GM18519 (cell line): ENCODE results near the gene SLC4A5.

Source experiments
- ATAC-seq: cut with Tn5 transposase; IDR thresholded peaks from one replicate; pipeline ENCODE4 v1.9.1; 2021; ENCODE audit warnings: mild to moderate bottlenecking, moderate library complexity; ENCODE audit not compliant: unreplicated experiment, low FRiP score

Gene SLC4A5

GRCh38 chr2:74281141-74281975 lies 61.9 kb downstream of the SLC4A5 start:
- ATAC-seq, result no peak

GRCh38 chr2:74278694-74279093 lies 64.5 kb downstream of the SLC4A5 start:
- ATAC-seq, result no peak

DNA sequence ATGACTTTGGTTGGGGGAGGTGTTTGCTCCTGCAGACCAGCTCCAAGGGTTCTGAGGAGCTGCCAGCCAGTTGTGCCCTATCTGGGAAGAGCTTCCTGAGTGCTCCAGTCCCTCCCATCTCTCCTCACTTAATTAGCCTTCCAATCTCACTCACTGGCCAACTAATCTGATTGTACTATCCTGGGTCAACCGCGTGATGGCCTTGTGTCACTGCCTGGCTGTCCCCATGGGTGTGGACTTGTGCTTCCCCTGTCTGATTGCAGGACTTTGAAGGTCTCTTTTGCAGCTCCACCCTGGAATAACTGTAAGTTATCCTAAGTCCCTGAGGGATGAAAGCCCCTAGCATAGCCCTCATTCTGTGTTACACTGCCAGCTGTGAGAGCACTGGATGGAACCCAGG lies 65.0 kb downstream of the SLC4A5 start:
- ATAC-seq, result no peak

GRCh38 chr2:74275228-74275627 lies 68.0 kb downstream of the SLC4A5 start:
- ATAC-seq, result no peak

DNA sequence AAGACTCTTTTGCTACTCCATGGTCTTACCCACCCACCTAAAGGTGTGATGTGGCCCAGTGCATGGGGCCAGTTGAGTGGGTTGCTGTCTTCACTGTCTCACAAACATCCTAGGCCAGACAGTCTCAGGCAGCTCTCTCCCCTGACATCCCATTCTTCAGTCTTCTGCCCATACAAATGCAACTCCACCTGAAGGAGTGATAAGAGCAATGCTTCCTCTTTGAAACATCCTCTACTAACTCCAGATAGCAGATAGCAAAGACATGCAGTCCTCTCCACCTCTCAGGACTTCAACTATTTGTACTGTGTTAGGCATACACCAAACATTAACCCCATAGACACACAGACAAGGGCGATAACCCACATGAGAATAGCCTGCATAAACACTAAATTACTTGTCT lies 73.5 kb downstream of the SLC4A5 start:
- no peak for ATAC-seq

GRCh38 chr2:74267068-74267467 lies 76.1 kb downstream of the SLC4A5 start:
- ATAC-seq, result no peak

DNA sequence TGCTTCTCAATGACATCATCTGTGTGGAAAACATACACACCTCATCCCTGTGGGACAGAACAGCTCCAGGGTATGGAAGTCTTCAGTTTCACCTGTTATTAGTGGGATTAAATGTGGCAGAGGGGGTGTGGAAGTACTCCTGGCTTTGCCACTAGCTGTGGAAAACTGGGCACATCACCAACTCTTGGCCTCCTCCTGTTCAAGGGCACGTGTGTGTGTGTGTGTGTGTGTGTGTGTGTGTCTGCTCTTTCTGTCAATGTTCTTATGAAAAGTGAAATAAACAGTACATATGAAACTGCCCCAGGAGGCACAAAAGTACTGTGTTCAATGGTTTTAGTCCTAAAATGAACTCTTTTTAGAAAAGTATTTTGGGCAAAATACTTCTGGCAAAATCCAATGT lies 78.9 kb downstream of the SLC4A5 start:
- no peak for ATAC-seq

DNA sequence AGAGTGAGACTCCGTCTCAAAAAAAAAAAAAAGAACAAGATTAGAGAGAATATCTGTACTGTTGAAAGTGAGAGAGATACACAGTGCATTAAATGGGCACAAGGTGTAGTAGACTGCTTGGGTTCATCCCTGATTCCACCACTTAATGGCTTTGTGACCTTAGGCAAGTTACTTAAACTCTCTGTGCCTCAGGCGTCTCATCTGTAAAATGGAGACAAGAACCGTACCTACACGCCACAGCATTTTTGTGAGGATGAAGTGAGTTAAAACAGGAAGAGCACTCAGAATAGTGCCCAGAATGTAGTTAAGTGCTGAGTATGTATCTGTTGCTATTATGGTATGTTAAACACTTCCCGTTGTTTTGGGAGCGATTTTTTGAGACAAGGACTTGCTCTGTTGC lies 80.5 kb downstream of the SLC4A5 start:
- no peak for ATAC-seq

DNA sequence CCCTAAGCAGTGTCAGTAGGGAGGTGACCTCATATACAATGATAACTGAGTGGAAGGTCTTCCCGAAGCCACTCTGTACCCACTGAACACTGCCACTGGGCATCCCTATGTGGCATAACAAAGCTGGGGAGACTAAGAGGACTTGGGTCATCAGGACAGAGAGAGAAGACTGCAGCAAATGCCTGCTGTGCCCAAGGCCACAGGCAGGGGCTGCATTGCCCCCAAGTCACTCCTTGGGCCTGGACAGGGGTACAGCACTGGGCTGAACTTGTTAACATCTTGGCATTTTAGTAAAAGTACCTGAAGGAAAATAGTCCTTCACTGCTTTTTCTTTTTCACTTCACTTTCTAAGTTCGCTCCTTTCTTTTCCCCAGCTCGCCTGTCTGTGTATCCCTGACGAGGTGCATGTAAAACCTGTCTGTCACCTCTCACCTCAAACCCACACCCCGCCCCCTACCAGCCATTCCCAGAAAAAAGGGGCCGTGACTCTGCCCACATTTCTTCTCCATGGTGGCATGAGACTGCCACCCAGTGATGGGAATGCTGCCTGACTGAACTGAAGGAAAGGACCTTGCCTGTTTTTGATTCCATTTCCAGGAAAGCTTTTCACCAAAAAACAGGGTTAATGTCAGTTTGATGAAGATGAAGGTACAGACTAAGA lies 81.9 kb downstream of the SLC4A5 start:
- no peak for ATAC-seq

GRCh38 chr2:74260495-74260894 lies 82.7 kb downstream of the SLC4A5 start:
- ATAC-seq, result no peak

DNA sequence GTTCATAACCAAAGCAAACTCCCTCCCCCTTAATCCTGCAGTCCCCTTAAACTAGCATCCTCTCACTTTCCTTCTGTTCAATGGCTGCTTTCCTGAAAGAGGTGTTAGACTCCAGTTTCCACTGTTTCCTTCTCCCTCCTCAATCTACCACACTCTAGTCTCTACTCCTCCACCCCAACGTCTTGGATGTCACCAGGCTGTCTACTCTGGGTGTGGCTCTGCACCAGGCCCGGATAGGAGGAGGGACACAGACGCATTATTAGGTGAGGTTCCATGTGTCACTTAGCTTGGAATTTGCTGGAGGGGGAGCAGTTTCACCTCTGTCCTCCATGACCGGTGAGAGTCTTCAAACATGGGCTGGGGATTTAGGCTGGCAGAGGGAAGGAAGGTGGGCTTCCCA lies 83.5 kb downstream of the SLC4A5 start:
- no peak for ATAC-seq

- no peak for ATAC-seq
These were observed 84.0 kb downstream of the SLC4A5 start for GRCh38 chr2:74259191-74259590.

DNA sequence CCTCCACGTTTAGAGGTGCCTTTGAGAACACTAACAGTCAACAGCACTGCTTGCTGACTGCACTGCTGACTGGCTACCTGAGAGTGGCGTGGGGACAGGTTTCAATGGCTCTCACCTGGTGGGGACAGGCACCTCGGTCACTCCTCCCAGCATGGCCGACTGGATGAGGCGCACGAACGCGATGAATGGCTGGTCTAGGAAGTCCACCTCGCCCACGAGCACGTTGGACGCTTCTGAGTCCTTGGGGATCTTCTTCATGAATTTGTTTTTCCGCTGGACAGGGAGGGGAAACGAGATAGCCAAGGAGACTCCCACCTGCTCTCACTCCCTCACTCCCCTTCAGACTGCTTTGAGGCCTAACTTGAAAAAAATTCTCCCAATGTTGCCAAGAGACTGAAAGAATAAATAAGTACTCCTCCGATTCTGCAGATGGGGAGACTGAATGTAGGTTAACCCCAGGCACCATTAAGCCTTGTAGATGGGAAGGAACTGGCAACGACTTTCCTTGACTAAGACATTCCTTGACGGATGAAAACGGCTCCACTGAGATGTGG lies 87.5 kb downstream of the SLC4A5 start:
- ATAC-seq, result no peak

DNA sequence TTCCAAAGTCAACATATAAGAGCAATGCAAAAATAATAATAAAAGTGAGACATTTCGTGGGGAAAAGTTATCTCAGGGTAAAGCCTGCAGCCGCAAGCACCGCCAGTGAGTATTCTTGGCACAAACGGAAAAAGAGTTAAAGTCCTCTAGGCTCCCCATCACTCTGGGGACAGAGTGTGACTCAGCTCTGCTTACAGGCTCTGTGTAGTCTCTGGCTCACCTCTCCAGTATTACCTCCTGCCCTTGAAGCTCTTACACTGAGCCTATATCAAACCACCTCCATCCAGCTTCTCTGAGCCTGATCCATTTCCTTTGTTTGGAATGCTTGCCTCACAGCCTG lies 89.3 kb downstream of the SLC4A5 start:
- no peak for ATAC-seq

DNA sequence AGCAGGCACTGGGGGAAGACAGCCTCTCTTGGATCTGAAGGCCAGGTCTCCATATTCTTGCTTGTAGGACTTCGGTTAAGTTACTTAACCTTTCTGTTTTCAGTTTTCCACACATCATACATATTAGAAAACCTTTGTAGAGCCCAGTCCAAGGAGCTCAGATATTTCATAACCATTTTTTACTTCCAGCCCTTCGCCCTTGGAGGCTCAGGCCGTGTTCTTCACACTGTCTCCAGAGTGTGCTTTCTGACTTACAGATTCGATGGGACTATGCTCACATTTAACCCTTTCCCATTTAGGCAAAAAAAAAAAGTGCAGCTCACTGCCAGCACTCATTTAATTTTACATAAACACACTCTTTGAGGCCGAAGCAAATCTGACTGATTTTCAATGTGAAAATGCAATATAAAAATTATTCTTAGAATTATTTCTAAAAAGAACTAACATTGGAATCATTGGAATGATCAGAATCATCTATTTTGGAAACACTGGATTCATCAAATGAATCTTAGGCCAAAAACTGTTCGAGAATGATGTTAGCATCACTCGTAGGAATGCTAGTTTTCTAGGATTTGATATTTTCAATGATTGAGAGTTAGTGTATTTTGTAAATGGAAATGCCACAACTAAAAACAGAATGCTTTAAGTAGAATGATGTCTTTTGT lies 89.8 kb downstream of the SLC4A5 start:
- no peak for ATAC-seq

DNA sequence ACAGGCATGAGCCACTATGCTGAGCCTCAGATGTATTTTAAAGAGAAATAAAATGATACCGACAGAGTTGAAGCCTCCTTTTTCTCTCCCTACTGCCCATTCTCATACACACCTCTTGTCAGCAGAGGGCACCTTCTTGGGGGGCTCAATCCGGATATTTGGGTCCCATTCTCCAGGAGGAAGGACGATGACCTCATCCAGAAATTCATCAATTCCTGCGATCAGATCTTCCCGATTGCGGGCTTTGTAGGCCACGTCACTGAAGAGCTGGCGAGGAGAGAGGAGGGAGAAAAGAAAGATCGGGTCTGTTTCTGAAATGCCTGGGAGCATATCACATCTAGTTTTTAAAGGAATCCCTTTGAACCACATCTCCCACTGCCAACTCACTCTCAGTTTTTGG lies 90.4 kb downstream of the SLC4A5 start:
- ATAC-seq, result no peak

- no peak for ATAC-seq
These were observed 91.2 kb downstream of the SLC4A5 start for GRCh38 chr2:74252036-74252435.

DNA sequence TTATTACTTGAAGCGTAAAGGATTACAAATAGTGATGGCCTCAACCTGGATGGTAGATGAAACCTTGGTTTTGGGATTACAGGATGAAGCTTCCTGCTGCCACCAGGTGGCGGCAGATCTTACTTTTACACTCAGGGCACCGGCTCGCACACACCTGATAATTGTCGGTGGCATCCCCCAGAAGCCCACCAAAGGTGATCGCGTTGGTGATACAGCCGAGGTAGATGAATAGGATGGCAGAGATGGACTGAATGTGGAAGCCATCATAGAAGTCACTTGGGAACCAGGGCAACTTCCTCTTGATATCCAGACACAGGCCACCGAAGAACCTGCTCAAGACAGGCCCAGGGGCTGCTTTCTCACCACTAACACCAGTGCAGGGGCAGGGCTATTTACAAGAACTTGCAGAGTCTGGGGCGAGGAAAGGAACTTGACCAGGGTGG lies 93.0 kb downstream of the SLC4A5 start:
- ATAC-seq, result no peak

- ATAC-seq, result no peak
These were observed 93.7 kb downstream of the SLC4A5 start for GRCh38 chr2:74249406-74250122.

DNA sequence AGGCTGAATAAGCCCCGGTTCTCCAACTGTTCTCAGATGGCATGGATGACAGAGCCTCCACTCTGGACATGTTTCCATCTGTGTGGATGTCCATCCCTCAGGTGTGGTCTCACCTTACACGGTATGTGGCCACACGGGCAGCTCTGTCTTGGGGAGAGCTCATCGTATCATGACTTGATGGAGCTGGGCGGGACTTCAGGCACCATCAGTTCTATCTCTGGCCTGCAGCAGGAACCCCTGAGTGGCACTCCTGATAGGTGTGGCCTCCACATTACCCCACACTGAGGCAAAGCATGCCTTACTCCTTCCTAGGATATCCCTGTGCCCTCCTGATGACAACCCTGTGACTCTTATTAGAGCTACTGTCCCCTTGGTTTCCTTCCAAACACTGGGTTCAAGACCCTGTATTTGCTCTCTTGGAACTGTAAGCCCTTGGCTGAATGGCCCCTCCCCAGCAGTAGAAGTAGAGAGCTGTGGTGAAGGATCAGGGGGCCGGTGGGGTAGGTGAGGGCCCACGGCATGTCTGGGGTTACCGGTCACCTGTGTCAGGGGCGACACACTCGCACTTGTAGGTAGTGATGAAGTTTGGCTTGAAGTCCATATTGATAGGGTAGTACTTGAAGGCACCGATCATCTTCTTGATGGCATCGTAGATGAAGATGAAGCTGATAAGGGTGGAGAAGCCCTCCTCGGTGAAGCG lies 96.6 kb downstream of the SLC4A5 start:
- no peak for ATAC-seq
